Fibroblast of peridontal ligament (primary cell): ENCODE data around the gene DGKB.

Experiments
- DNase-seq: peaks from one replicate; pipeline ENCODE4 v3.0.0-alpha.2; 2010; ENCODE audit errors: extremely low read depth

DGKB gene

GRCh38 chr7:14218338-14218737, 684.2 kb downstream of the DGKB start:
- no peak for DNase-seq

- no peak for DNase-seq
These were observed 692.6 kb downstream of the DGKB start for GRCh38 chr7:14209896-14210484.

GRCh38 chr7:14207711-14208110, 694.8 kb downstream of the DGKB start:
- DNase-seq: no peak

- peak; percentile 22 for DNase-seq
These were observed 695.4 kb downstream of the DGKB start for GRCh38 chr7:14207138-14207537.

GRCh38 chr7:14206121-14206520, 696.4 kb downstream of the DGKB start:
- no peak for DNase-seq

- no peak for DNase-seq
These were observed 701.2 kb downstream of the DGKB start for GRCh38 chr7:14201353-14201752.

GRCh38 chr7:14199336-14199735, 703.2 kb downstream of the DGKB start:
- DNase-seq: no peak

- DNase-seq: peak; percentile 26
These were observed 705.3 kb downstream of the DGKB start for GRCh38 chr7:14197280-14197679.

GRCh38 chr7:14196555-14196954, 706.0 kb downstream of the DGKB start:
- peak; percentile 25 for DNase-seq

GRCh38 chr7:14195871-14196270, 706.7 kb downstream of the DGKB start:
- no peak for DNase-seq

- no peak for DNase-seq
These were observed 707.5 kb downstream of the DGKB start for GRCh38 chr7:14195079-14195478.

- no peak for DNase-seq
These were observed 710.9 kb downstream of the DGKB start for GRCh38 chr7:14191686-14192098.

- no peak for DNase-seq
These were observed 718.2 kb downstream of the DGKB start for GRCh38 chr7:14184292-14184864.

GRCh38 chr7:14179781-14180180, 722.8 kb downstream of the DGKB start:
- no peak for DNase-seq

- DNase-seq: no peak
These were observed 724.7 kb downstream of the DGKB start for GRCh38 chr7:14177876-14178275.

GRCh38 chr7:14170872-14171271, 731.7 kb downstream of the DGKB start:
- no peak for DNase-seq

GRCh38 chr7:14158111-14158510, 744.4 kb downstream of the DGKB start:
- DNase-seq: no peak

GRCh38 chr7:14156436-14156835, 746.1 kb downstream of the DGKB start:
- no peak for DNase-seq

- no peak for DNase-seq
These were observed 753.6 kb downstream of the DGKB start for GRCh38 chr7:14148974-14149373.

GRCh38 chr7:14147532-14147931, 755.0 kb downstream of the DGKB start:
- no peak for DNase-seq

- DNase-seq: no peak
These were observed 758.0 kb downstream of the DGKB start for GRCh38 chr7:14144538-14144937.

- no peak for DNase-seq
These were observed 758.4 kb downstream of the DGKB start for GRCh38 chr7:14144109-14144508.

GRCh38 chr7:14137676-14138075, 764.9 kb downstream of the DGKB start:
- DNase-seq: peak; percentile 59

- DNase-seq: no peak
These were observed 768.8 kb downstream of the DGKB start for GRCh38 chr7:14133752-14134151.
